ENCODE results near the gene TBC1D32.

The TBC1D32 gene

GRCh38 chr6:121112356-121112755 lies 221.9 kb downstream of the TBC1D32 start:
- Histone ChIP-seq H3K9ac (ENCODE audit: low read length) (no peak overlapping the region), H3K9me3 (ENCODE audit: low read length) (no peaks in the 10 kb centered on the region), H3K4me3 (ENCODE audit: low read depth, low read length, poor library complexity, severe bottlenecking) (no peak overlapping the region), H3K9me2 (ENCODE audit: low read depth, low read length) (no peaks in the 10 kb centered on the region), H3K27ac (ENCODE audit: low read depth, low read length, poor library complexity, severe bottlenecking) (no peak overlapping the region), H3K36me3 (ENCODE audit: insufficient read depth, low read length) (no peaks in the 10 kb centered on the region), H3K79me2 (ENCODE audit: insufficient read depth, low read length) (no peaks in the 10 kb centered on the region), H4K20me1 (ENCODE audit: insufficient read depth, low read length) (no peaks in the 10 kb centered on the region), H3F3A (ENCODE audit: insufficient read depth, low read length) (no peaks in the 10 kb centered on the region), H3K27me3 (ENCODE audit: insufficient read depth, low read length) (no peaks in the 10 kb centered on the region), H2AFZ (ENCODE audit: low read length) (no peak overlapping the region), H3K4me2 (ENCODE audit: low read length) (no peak overlapping the region), H3K4me1 (ENCODE audit: insufficient read depth, low read length, severe bottlenecking) (no peaks in the 10 kb centered on the region)
- no peak for TF ChIP-seq CTCF (IDR thresholded peaks at IDR 0.05; ENCODE audit: low read length)
- no peak for TF ChIP-seq EZH2 (IDR thresholded peaks at IDR 0.05; ENCODE audit: borderline replicate concordance, low read length)

GRCh38 chr6:121110733-121111132 lies 223.5 kb downstream of the TBC1D32 start:
- H3K9ac ChIP-seq (ENCODE audit: low read length): no peak overlapping the region
- H4K20me1 ChIP-seq (ENCODE audit: insufficient read depth, low read length): no peaks in the 10 kb centered on the region
- no peak overlapping the region for H3K27ac ChIP-seq (ENCODE audit: low read depth, low read length, poor library complexity, severe bottlenecking)
- no peaks in the 10 kb centered on the region for H3K4me1 ChIP-seq (ENCODE audit: insufficient read depth, low read length, severe bottlenecking)
- H2AFZ ChIP-seq (ENCODE audit: low read length): no peak overlapping the region
- no peaks in the 10 kb centered on the region for H3F3A ChIP-seq (ENCODE audit: insufficient read depth, low read length)
- H3K4me3 ChIP-seq (ENCODE audit: low read depth, low read length, poor library complexity, severe bottlenecking): no peak overlapping the region
- no peak overlapping the region for H3K4me2 ChIP-seq (ENCODE audit: low read length)
- H3K79me2 ChIP-seq (ENCODE audit: insufficient read depth, low read length): no peaks in the 10 kb centered on the region
- H3K9me2 ChIP-seq (ENCODE audit: low read depth, low read length): no peaks in the 10 kb centered on the region
- H3K36me3 ChIP-seq (ENCODE audit: insufficient read depth, low read length): no peaks in the 10 kb centered on the region
- H3K9me3 ChIP-seq (ENCODE audit: low read length): no peaks in the 10 kb centered on the region
- H3K27me3 ChIP-seq (ENCODE audit: insufficient read depth, low read length): no peaks in the 10 kb centered on the region
- TF ChIP-seq EZH2 (IDR thresholded peaks at IDR 0.05; ENCODE audit: borderline replicate concordance, low read length) (no peak), CTCF (IDR thresholded peaks at IDR 0.05; ENCODE audit: low read length) (no peak)

GRCh38 chr6:121106962-121107361 lies 227.3 kb downstream of the TBC1D32 start:
- Histone ChIP-seq H3K27ac (ENCODE audit: low read depth, low read length, poor library complexity, severe bottlenecking) (no peak overlapping the region), H3K4me1 (ENCODE audit: insufficient read depth, low read length, severe bottlenecking) (no peaks in the 10 kb centered on the region), H3K9me3 (ENCODE audit: low read length) (no peaks in the 10 kb centered on the region), H3K4me2 (ENCODE audit: low read length) (no peak overlapping the region), H3K4me3 (ENCODE audit: low read depth, low read length, poor library complexity, severe bottlenecking) (no peak overlapping the region), H3K27me3 (ENCODE audit: insufficient read depth, low read length) (no peaks in the 10 kb centered on the region), H4K20me1 (ENCODE audit: insufficient read depth, low read length) (no peaks in the 10 kb centered on the region), H3K9me2 (ENCODE audit: low read depth, low read length) (no peaks in the 10 kb centered on the region), H3F3A (ENCODE audit: insufficient read depth, low read length) (no peaks in the 10 kb centered on the region), H2AFZ (ENCODE audit: low read length) (no peak overlapping the region), H3K9ac (ENCODE audit: low read length) (no peak overlapping the region), H3K79me2 (ENCODE audit: insufficient read depth, low read length) (no peaks in the 10 kb centered on the region), H3K36me3 (ENCODE audit: insufficient read depth, low read length) (no peaks in the 10 kb centered on the region)
- TF ChIP-seq CTCF (IDR thresholded peaks at IDR 0.05; ENCODE audit: low read length): no peak
- no peak for TF ChIP-seq EZH2 (IDR thresholded peaks at IDR 0.05; ENCODE audit: borderline replicate concordance, low read length)

Measured in OCI-LY1 (cell line).